Stimulated activated naive CD8-positive, alpha-beta T cell treated with anti-CD3 and anti-CD28 coated beads, Interleukin-15, amount 100 ng/mL, for 72 hours (primary cell): ENCODE results near the gene WBP4.
"Not testable (repeated sequence)": the region's sequence is repeated elsewhere in the genome, so short reads cannot be mapped to it uniquely, and the experiment has no call there.

Source experiments
- ATAC-seq: fragments of 150-1000 bp; cut with Tn5 transposase; 2 replicates; pipeline ENCODE4 v1.10.0; 2021; ENCODE audit warnings: mild to moderate bottlenecking, moderate library complexity
- DNase-seq, 2 donors: peaks; one replicate each; pipeline ENCODE4 v3.0.0; 2021 to 2022
- H3K27ac Mint-ChIP-seq, 2 donors: one replicate each; pipeline ENCODE4 v1.8.0; 2022; ENCODE audit warnings: mild to moderate bottlenecking in 2 of 2, mixed read lengths in 2 of 2, moderate library complexity in 2 of 2
- H3K27me3 Mint-ChIP-seq: one replicate; pipeline ENCODE4 v1.8.0; 2022; ENCODE audit warnings: mixed read lengths
- H3K4me1 Mint-ChIP-seq: one replicate; pipeline ENCODE4 v1.8.0; 2022; ENCODE audit warnings: mild to moderate bottlenecking, mixed read lengths
- H3K4me3 Mint-ChIP-seq, 2 donors: one replicate each; pipeline ENCODE4 v1.8.0; 2022; ENCODE audit warnings: mild to moderate bottlenecking in 2 of 2, mixed read lengths in 2 of 2, moderate library complexity in 1 of 2
- H3K9me3 Mint-ChIP-seq, 2 donors: one replicate each; pipeline ENCODE4 v1.8.0; 2022; ENCODE audit warnings: mixed read lengths in 2 of 2

WBP4 gene

DNA sequence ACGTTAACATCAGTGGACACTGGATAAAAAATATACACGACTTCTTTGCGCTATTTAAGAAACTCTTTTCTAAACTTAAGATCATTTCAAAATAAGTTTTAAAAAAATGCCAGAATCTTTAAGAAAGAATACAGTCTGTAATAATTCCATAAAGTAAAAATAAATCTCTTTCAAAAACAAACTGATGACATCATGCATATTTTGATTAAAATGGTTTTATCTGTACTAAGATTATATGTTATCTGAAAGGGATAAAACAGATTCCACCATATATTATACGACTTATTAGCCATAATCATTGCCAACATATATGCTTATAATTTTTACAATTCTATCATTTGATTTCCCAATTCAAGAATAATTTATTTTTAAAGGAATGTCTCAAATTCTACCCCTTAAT, 26.9 kb upstream of the WBP4 start:
- no peaks in the 10 kb centered on the region for H3K27me3 Mint-ChIP-seq
- H3K9me3 Mint-ChIP-seq, result no peaks in the 10 kb centered on the region
- DNase-seq, result no peak
- peaks cover 31% of the 10 kb centered on the region for H3K4me1 Mint-ChIP-seq
- H3K27ac Mint-ChIP-seq, result no peak overlapping the region
- H3K4me3 Mint-ChIP-seq, result no peak overlapping the region
- no peak for ATAC-seq

DNA sequence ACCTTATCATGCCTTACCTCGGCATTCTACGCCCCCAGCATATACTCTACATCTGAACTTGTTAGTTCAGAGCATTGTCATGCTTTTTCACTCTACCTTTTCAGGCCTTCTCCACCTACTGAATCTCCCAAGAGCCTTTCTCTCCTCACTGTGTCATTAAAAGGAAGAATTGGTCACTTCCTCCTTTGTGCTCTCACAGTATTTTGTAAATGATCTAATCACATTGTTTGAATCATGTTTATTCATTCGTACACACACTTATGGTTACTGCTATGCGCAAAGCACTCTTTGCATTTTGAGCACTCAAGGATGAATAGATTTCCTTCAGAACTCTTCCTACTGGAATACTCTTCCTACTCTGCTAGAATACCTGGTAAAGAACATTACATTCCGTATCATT, 26.4 kb upstream of the WBP4 start:
- Mint-ChIP-seq H3K9me3 (no peaks in the 10 kb centered on the region), H3K4me1 (peaks cover 26% of the 10 kb centered on the region), H3K27ac (no peak overlapping the region), H3K27me3 (no peaks in the 10 kb centered on the region), H3K4me3 (no peak overlapping the region)
- ATAC-seq (no peak), DNase-seq (no peak)

- H3K4me1 Mint-ChIP-seq, result peaks cover 23% of the 10 kb centered on the region
- not testable (repeated sequence) for H3K27me3 Mint-ChIP-seq, ATAC-seq, H3K9me3 Mint-ChIP-seq, H3K27ac Mint-ChIP-seq, DNase-seq, H3K4me3 Mint-ChIP-seq
Measured at GRCh38 chr13:41036557-41036956, 24.8 kb upstream of the WBP4 start.

DNA sequence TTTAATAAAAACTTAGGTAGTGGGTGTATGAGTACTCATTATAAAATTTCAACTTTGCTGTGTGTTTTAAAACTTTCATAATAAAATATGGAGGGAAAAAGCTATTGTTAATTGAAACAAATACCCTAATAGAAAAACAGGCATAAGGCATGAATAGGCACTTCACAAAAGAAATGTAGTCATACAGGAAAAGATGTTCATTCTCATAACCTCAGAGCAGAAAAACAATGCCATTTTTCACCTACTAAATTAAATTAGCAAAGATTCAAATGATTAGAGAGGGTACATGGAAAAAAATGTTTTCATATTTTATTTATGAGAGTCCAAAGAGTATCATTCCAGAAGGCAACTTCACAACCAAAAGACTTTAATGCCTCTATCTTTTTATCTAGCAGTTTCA, 21.6 kb upstream of the WBP4 start:
- H3K4me3 Mint-ChIP-seq, result no peak overlapping the region
- ATAC-seq (no peak), DNase-seq (no peak)
- H3K4me1 Mint-ChIP-seq, result peaks cover 16% of the 10 kb centered on the region
- peaks cover 0 to 4% of the 10 kb centered on the region in 2 donors for H3K9me3 Mint-ChIP-seq
- H3K27me3 Mint-ChIP-seq, result no peaks in the 10 kb centered on the region
- no peak overlapping the region for H3K27ac Mint-ChIP-seq

- H3K4me1 Mint-ChIP-seq, result peaks cover 12% of the 10 kb centered on the region
- H3K4me3 Mint-ChIP-seq, result no peak overlapping the region
- no peak for ATAC-seq
- no peak for DNase-seq
- no peaks in the 10 kb centered on the region for H3K27me3 Mint-ChIP-seq
- H3K27ac Mint-ChIP-seq, result no peak overlapping the region
- peaks cover 6 to 14% of the 10 kb centered on the region in 2 donors for H3K9me3 Mint-ChIP-seq
Measured at GRCh38 chr13:41040584-41041334, 20.6 kb upstream of the WBP4 start.

GRCh38 chr13:41042419-41042818, 18.9 kb upstream of the WBP4 start:
- not testable (repeated sequence) for DNase-seq, H3K27ac Mint-ChIP-seq, ATAC-seq, H3K27me3 Mint-ChIP-seq, H3K4me3 Mint-ChIP-seq
- peaks cover 12% of the 10 kb centered on the region for H3K4me1 Mint-ChIP-seq
- peaks cover 10 to 29% of the 10 kb centered on the region in 2 donors for H3K9me3 Mint-ChIP-seq

- DNase-seq (no peak), ATAC-seq (no peak)
- H3K27me3 Mint-ChIP-seq, result no peaks in the 10 kb centered on the region
- H3K9me3 Mint-ChIP-seq, result peaks cover 15 to 29% of the 10 kb centered on the region in 2 donors
- no peak overlapping the region for H3K4me3 Mint-ChIP-seq
- H3K27ac Mint-ChIP-seq, result peak overlapping the region in 1 of 2 donors; percentile 47
- H3K4me1 Mint-ChIP-seq, result peaks cover 34% of the 10 kb centered on the region
Measured at GRCh38 chr13:41048640-41049039, 12.7 kb upstream of the WBP4 start.

DNA sequence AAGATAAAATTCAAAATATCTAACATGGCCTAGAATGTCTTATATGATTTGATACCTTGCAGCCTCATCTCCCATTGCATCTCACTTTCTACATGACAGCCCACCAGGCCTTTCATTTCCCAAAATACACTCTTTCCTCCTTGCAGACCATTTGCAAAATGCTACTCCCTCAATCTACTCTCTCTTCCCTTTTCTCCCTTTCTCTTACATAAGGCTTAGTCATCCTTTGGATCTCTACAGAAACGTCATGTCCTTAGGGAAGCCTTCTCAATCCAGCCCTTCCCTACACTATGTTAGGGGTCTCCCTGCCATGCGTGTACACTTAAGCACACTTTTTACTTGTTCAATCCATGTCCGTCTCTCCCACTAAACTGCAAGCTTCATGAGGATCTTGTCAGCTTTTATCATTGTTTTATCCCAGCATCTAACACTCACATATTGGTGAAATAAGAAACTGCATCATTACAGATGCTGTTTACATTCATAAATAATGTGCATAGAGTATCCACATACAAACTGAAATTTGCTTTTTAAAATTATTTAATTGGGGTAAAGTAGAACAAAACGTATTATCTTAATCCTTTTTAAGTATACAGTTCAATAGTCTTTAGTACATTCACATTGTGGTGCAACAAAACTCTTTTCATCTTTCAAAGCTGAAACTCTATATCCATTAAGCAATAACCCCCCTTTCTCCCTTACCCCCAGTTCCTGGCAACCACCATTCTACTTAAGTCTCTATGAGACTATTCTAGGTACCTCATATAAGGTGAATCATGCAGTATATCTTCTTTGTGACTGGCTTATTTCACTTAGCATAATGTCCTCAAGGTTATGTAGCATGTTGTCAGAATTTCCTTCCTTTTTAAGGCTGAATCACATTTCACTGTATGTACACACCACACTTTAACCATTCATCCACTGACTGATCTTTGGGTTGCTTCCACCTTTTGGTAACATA, 11.5 kb upstream of the WBP4 start:
- Mint-ChIP-seq H3K4me3 (no peak overlapping the region), H3K4me1 (peaks cover 44% of the 10 kb centered on the region), H3K9me3 (peaks cover 15 to 25% of the 10 kb centered on the region in 2 donors), H3K27me3 (no peaks in the 10 kb centered on the region), H3K27ac (peak overlapping the region in 1 of 2 donors; percentile 28)
- ATAC-seq (peak; percentile 77), DNase-seq (no peak)

GRCh38 chr13:41052441-41052840, 8.9 kb upstream of the WBP4 start:
- Mint-ChIP-seq H3K4me1 (peaks cover 69% of the 10 kb centered on the region), H3K27ac (no peak overlapping the region), H3K27me3 (no peaks in the 10 kb centered on the region), H3K4me3 (no peak overlapping the region), H3K9me3 (peaks cover 0 to 5% of the 10 kb centered on the region in 2 donors)
- DNase-seq, result no peak
- no peak for ATAC-seq

DNA sequence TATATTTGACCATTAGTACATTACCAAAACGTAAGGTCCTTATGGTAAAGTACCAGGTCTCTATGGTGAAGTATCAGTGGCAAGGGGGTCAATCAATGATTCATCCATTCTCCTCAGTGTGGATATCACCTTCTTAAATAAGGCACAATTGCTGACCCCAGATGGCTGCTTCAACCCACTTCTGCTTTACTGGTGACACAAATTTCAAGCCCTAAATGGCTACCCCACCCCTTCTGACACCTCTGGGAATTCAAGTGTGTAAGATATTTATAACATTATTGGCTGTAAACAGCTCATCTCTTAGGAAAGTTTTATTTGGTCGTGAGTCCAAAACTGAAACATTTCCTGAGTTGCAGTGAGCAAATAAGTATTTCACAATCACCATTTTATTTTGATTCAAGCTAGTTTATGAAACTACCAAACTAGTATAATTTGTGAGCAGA, 7.9 kb upstream of the WBP4 start:
- H3K4me3 Mint-ChIP-seq, result no peak overlapping the region
- no peak for DNase-seq
- no peak for ATAC-seq
- peaks cover 0 to 5% of the 10 kb centered on the region in 2 donors for H3K9me3 Mint-ChIP-seq
- peaks cover 77% of the 10 kb centered on the region for H3K4me1 Mint-ChIP-seq
- no peak overlapping the region for H3K27ac Mint-ChIP-seq
- H3K27me3 Mint-ChIP-seq, result no peaks in the 10 kb centered on the region

DNA sequence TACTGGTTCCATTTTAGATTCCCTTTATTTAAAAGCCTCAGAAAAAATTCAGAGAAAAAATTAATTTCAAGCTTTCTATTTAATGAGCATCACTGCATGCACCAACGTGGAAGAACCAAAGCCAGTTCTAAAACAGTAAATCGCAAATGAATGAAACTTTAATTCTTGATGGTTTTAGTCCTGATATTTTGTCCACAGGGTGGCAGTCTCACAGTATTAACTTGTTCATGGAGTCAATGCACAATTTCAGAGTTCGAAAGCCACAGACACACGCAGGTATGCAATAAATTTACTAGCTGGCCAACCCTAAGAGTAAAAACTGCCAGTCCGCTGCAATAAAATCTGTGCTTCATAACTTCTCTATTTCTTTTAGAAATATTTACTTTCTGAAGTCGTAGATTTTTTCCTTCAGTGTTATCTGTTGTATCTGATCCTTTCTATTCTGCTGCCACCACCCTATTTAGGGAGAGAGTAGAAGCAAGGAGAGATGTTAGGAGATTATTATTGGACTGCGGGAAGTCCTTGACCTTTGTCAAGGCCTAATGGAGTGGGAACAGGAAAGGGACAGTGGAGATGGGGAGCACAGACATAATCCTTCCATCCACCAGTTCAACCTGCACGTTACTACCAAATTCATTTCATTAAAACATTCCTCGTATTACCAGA, 7.0 kb upstream of the WBP4 start:
- no peaks in the 10 kb centered on the region for H3K27me3 Mint-ChIP-seq
- no peak overlapping the region for H3K27ac Mint-ChIP-seq
- H3K9me3 Mint-ChIP-seq, result no peaks in the 10 kb centered on the region
- H3K4me1 Mint-ChIP-seq, result peaks cover 78% of the 10 kb centered on the region
- ATAC-seq (peak; percentile 77), DNase-seq (peak in 1 of 2 donors; percentile 24)
- H3K4me3 Mint-ChIP-seq, result peak overlapping the region in 1 of 2 donors; percentile 31

DNA sequence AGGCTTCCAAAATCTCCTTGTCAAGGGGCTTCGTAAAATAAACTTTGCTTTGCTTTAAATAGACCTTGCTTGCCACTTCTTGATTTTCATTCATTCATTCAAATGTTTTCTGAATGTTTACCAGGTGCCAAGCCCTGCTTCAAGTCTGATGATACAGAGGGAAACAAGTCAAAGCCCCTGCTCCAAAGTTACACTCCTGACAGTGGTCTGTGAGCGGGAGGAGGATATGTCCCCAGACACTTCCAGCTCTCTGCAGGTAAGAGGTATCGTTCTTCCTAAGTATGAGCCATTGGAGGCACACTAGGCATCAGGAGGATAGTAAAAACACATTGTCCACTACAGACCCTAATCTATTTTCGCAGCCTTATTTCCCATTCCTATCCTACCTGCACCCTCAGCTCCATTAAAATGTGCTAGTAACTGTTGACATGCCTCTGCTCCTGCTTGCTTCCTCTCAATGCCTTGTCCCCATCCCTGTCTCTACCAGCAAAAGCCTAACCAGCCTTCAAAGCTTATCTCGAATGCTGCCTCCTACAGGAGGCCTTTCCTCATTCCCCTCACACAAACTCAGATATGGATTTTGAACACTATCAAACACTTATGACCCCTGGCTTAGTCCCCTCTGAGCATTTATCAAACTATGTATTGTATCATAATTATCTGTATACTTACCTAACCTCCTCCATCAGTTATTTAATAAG, 6.2 kb upstream of the WBP4 start:
- Mint-ChIP-seq H3K4me3 (peak overlapping the region in 1 of 2 donors; percentile 4), H3K27ac (no peak overlapping the region), H3K4me1 (peaks cover 76% of the 10 kb centered on the region), H3K9me3 (no peaks in the 10 kb centered on the region), H3K27me3 (no peaks in the 10 kb centered on the region)
- no peak for ATAC-seq
- DNase-seq, result no peak

- ATAC-seq, result no peak
- peaks cover 76% of the 10 kb centered on the region for H3K4me1 Mint-ChIP-seq
- H3K9me3 Mint-ChIP-seq, result no peaks in the 10 kb centered on the region
- H3K27ac Mint-ChIP-seq, result no peak overlapping the region
- H3K4me3 Mint-ChIP-seq, result no peak overlapping the region
- no peak for DNase-seq
- no peaks in the 10 kb centered on the region for H3K27me3 Mint-ChIP-seq
Measured at GRCh38 chr13:41056194-41056593, 5.1 kb upstream of the WBP4 start.

DNA sequence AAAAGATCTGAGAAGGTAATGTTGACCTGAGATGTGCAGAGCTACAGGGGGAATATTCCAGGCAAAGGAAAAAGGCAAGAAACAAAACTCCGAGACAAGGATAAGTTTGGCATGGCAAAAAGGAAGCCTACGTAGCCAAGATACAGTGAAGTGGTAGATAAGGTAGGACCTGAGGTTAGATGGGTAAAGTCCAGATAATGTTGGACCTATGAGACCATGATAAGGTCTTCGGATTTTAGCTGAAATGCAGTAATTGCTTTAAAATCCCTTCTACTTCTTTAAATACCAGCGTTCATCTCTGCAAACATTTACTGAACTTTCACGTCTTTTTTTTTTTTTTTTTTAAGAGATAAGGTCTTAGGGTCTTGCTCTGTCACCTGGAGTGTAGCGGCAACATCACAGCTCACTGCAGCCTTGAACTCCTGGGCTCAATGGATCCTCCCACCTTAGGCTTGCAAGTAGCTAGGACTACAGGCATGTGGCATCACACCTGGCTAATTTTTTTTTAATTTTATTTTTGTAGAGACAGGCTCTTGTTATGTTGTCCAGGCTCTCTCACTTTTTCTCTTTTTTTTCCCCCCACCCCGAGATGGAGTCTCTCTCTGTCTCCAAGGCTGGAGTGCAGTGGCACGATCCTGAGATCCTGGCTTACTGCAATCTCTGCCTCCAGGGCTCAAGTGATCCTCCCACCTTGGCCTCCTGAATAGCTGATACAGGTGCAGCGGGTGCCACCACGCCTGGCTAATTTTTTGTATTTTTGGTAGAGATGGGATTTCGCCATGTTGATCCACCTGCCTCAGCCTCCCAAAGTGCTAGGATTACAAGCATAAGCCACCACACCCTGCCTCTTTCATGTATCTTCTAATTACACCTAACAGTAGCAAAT, 4.2 kb upstream of the WBP4 start:
- Mint-ChIP-seq H3K9me3 (no peaks in the 10 kb centered on the region), H3K4me1 (peaks cover 74% of the 10 kb centered on the region), H3K27me3 (no peaks in the 10 kb centered on the region), H3K4me3 (no peak overlapping the region), H3K27ac (no peak overlapping the region)
- no peak for ATAC-seq
- DNase-seq, result no peak
